BE2C (cell line): ENCODE measurements around the gene RIMS3.
"Not testable (repeated sequence)": the region's sequence is repeated elsewhere in the genome, so short reads cannot be mapped to it uniquely, and the experiment has no call there.

Experiments
- DNase-seq: peaks from one replicate; pipeline ENCODE4 v3.0.0-alpha.2; 2020
- H3K27me3 ChIP-seq: fragments of 250-450 bp; sonication (Bioruptor Pico); 2 replicates; pipeline ENCODE4 v1.5.1; 2020; ENCODE audit warnings: mild to moderate bottlenecking
- H3K36me3 ChIP-seq: fragments of 250-450 bp; sonication (Bioruptor Pico); 2 replicates; pipeline ENCODE4 v1.5.1; 2020; ENCODE audit warnings: mild to moderate bottlenecking
- H3K4me1 ChIP-seq: fragments of 250-450 bp; sonication (Bioruptor Pico); 2 replicates; pipeline ENCODE4 v1.5.1; 2020
- H3K4me3 ChIP-seq: 2 replicates; pipeline ENCODE4 v1.5.1; 2011; ENCODE audit warnings: low read depth, low read length
- H3K9me3 ChIP-seq: fragments of 250-450 bp; sonication (Bioruptor Pico); 2 replicates; pipeline ENCODE4 v1.5.1; 2020
- CTCF ChIP-seq: IDR thresholded peaks from 2 replicates; pipeline ENCODE4 v1.5.1; 2012; ENCODE audit warnings: mild to moderate bottlenecking, low read depth, low read length

The RIMS3 gene

GRCh38 chr1:40582116-40582515 is 83.4 kb downstream of the RIMS3 start:
- Histone ChIP-seq H3K4me1 (no peaks in the 10 kb centered on the region), H3K27me3 (no peaks in the 10 kb centered on the region), H3K9me3 (no peaks in the 10 kb centered on the region), H3K36me3 (no peaks in the 10 kb centered on the region), H3K4me3 (no peak overlapping the region)
- no peak for TF ChIP-seq CTCF
- DNase-seq: no peak

- no peak overlapping the region for H3K4me3 ChIP-seq
Observed at GRCh38 chr1:40575336-40575735, 90.1 kb downstream of the RIMS3 start.

GRCh38 chr1:40574805-40575204 is 90.7 kb downstream of the RIMS3 start:
- DNase-seq: not testable (repeated sequence)

More at GRCh38 chr1:40575336-40575735, 90.1 kb downstream of the RIMS3 start:
- DNase-seq: no peak
- H3K9me3 ChIP-seq: no peaks in the 10 kb centered on the region
- no peaks in the 10 kb centered on the region for H3K36me3 ChIP-seq
- no peaks in the 10 kb centered on the region for H3K27me3 ChIP-seq
- TF ChIP-seq CTCF: no peak
- no peaks in the 10 kb centered on the region for H3K4me1 ChIP-seq

More at GRCh38 chr1:40574805-40575204, 90.7 kb downstream of the RIMS3 start:
- not testable (repeated sequence) for H3K36me3 ChIP-seq, H3K27me3 ChIP-seq, H3K4me3 ChIP-seq, H3K4me1 ChIP-seq, H3K9me3 ChIP-seq
